HG03558 (cell line): ENCODE results near the gene ESR2.
"Not testable (repeated sequence)": the region's sequence is repeated elsewhere in the genome, so short reads cannot be mapped to it uniquely, and the experiment has no call there.

Experiments used
- ATAC-seq: cut with Tn5 transposase; IDR thresholded peaks from one replicate; pipeline ENCODE4 v1.9.1; 2021; ENCODE audit warnings: moderate number of reproducible peaks; ENCODE audit not compliant: unreplicated experiment; ENCODE audit errors: extremely low read depth

ESR2 gene

GRCh38 chr14:64201921-64202545 is 92.1 kb downstream of the ESR2 start:
- ATAC-seq: no peak

- no peak for ATAC-seq
These were observed 92.9 kb downstream of the ESR2 start for GRCh38 chr14:64201296-64201695.

DNA sequence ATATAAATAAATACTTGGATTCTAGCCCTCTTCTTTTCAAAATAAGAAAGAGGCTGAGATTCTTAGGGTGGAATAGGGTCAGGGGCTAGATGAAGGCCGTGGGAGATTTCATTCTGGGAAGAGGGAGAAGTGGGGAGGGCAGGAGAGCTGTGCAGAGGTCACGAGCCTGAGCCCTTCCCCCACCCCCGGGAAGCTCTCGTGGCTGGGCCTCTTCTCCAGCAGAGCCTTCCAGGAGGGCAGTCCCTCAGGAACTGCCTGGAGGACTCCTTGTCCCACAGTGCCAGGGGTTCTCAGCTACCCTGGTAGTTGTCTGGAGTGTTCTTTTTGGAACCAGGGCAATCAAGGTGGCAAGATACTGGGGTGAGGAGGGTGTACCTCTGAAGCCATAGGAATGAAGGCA is 94.0 kb downstream of the ESR2 start:
- ATAC-seq: no peak

DNA sequence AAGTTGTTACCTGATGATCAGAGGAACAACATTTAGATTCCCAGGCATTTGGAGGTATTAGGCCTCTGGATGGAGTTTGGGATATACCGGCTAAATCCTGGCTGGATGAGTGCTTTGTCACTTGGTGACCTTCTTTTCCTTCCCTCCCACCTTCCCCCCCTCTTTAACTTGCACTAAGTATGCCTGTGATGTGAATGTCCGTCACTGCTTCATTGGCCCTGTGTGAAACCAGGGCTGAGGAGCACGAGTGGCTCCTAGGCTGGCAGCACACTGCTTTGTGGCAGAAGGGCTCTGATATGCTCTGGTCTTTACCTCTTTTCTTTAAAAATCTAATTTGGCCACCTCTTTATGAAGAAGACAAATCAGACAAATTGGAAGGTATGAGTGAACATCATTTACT is 95.7 kb downstream of the ESR2 start:
- ATAC-seq: no peak

GRCh38 chr14:64197996-64198395 is 96.2 kb downstream of the ESR2 start:
- ATAC-seq: no peak

DNA sequence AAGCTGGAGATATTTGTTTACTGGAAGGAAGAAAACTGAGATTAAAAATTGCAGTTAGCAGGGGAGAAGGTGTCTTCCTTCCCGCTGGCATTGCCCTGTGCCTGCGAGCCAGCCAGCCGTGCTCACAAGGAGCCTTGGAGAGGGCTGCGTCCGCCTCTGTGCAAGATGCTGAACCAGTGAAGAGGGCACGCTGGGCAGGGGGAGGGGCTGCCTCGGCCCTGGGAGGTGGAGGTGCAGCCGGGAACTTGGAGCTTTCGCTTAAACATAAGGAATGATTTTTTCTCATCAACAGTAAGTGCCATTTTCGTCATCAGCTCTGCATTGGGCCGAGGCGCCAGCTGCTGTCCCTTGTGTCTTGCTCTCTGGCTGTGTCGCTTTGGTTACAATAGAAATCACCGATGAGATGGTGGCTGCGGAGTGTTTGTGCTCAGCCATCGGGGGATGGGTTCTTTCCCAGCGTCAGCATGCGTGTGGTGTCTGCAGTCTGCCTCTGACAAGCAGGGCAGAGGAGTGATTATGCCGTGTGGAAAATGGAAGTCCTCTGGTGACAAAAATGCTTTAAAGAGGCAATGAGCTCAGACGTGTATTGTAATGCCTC is 97.3 kb downstream of the ESR2 start:
- no peak for ATAC-seq

- ATAC-seq: no peak
These were observed 98.1 kb downstream of the ESR2 start for GRCh38 chr14:64196056-64196455.

GRCh38 chr14:64195199-64195598 is 99.0 kb downstream of the ESR2 start:
- ATAC-seq: no peak

DNA sequence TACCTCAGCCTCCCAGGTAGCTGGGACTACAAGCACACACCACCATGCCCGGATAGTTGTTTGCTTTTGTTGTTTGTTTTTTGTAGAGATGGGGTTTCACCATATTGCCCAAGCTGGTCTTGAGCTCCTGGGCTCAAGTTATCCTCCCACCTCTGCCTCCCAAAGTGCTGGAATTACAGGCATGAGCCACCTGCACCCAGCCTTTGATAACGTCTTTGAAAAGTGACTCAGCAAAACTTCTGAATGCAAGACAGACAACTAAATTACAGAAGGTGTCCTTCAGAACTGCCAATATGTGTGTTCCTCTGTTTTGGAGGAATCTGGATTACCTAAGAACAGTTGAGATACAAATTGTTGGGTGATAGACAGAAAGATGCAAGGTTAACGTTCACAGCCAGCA is 99.8 kb downstream of the ESR2 start:
- no peak for ATAC-seq

DNA sequence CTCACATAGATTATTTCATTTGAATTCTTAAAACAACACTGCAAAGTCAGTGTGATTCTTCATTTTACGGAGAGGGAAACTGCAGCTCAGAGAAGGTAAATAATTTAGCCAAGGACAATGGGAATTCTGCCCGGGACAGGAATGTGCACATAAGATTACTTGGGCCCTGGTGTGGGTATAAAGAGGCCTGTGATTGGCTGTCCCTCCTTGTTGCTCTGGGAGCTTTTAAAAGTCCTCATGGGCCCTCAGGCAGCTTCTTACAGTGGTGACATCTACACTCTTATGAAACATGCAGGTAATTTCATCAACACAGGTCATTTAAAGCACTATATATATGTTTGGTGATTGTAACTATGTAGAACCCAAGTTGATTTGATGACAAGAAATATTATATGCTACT is 100.3 kb downstream of the ESR2 start:
- ATAC-seq: no peak

DNA sequence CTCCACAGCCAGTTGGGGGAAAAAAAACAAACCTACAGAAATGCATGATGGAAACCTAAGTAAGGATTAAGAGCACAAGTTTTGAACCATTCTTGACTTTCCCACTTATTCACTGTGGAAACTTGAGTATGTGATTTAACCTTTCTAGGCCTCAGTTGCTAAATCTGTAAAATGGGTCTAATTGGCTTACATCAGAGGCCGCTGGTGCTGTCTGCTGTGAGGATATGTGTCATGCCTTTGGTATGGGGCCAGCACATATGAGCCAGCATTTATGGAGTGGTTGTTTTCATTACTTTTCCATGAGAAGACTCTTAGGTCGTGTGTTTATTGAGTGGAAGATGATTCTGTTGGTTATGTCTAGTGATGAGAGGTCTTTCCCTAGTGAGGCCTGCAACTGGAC is 102.4 kb downstream of the ESR2 start:
- no peak for ATAC-seq

- ATAC-seq: no peak
These were observed 103.1 kb downstream of the ESR2 start for GRCh38 chr14:64190974-64191502.

GRCh38 chr14:64187331-64187730 is 106.8 kb downstream of the ESR2 start:
- ATAC-seq: no peak

DNA sequence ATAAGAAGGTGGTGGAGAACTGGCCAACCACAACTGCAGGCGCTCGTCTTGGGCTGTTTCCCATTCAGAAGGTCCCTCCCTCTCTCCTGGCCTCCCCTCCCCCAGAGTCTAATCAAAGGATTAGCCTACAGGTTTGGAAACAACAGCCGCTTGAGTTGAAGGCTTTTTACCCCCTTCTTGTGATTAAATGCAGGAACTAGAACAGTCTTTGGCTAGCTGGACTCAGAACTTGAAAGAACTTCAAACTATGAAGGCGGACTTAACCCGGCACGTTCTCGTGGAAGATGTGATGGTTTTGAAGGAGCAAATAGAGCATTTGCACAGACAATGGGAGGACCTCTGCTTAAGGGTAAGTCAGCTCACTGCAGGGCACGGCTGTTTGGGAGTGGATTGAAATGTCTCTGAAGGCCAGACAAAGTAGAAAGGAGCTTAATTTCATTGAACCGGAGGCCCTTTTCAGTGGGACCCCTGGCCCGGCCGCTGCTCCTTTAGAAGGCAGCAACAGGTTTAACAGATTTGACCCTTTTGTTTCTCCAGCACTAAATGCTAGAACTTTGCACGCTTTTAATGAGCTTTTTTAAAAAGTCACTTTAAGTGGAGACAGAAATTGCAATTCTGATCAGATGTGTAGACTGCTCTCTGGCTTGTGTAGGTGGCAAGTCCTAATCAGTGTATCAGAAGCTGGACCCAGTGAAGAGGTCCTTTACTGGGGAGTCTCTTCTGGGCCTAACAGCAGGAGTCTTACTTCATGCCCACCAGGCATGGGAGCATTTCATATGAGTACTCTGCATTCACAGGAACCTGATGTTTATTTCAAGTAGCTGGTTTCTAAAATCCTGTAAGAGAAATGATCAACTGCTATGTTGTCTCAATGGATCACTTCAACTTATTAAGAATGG is 107.7 kb downstream of the ESR2 start:
- no peak for ATAC-seq

DNA sequence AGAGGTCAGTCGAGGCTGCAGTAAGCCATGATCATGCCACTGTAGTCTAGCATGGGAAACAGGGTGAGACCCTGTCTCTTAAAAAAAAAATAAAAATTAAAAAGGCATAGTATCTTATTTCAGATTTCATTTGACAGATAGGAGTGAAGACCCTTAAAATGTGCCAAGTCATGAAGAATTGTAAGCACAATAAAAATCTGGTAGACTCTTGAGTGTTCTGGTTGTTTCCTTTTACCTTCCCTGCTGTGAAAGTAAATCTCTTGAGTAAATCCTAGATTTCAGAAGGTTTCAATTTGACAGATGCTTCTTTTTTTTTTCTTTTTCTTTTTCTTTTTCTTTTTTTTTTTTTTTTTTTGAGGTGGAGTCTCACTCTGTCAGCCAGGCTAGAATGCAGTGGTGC is 109.0 kb downstream of the ESR2 start:
- no peak for ATAC-seq

DNA sequence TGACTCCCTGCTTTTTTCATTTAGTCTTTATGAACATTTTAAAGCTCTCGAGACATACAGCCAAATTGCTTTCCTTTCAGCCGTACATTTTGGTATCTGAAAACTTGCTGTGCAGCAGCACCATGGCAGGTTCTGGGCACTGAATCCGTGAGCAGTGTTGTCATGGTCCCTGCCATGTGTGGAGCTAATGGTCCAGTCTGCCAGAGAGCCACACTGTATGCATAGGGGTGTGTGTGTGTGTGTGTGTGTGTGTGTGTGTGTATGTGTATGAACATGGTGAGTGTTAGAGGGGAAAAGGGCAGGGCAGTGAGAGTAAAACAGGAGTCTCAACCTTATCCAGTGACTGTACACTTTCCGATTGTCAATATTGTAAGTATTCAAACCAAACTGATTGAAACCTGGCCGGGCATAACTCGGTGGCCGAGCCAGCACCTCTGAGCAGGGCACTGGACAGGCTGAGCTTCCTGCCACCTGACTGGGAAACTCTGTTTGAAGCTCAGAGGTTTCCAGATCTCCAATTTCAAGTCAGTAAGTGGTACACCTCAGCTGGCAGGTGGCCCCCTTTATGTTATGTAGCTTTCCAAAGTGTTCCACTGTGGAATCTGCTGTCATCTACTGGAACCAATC is 110.0 kb downstream of the ESR2 start:
- no peak for ATAC-seq

- ATAC-seq: not testable (repeated sequence)
These were observed 111.3 kb downstream of the ESR2 start for GRCh38 chr14:64182908-64183307.

DNA sequence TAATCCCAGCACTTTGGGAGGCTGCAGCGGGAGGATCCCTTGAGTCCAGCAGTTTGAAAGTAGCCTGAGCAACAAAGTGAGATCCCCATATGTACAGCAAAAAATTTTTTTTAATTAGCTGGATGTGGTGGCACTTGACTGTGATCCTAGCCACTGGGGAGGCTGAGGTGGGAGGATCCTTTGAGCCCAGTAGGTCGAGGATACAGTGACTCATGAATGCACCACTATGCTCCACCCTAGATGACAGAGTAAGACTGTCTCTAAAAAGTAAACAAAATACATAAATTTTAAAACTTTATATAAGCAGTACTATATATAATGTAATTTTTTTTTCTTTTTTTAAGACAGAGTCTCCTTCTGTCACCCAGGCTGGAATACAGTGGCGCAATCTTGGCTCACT is 115.4 kb downstream of the ESR2 start:
- no peak for ATAC-seq

DNA sequence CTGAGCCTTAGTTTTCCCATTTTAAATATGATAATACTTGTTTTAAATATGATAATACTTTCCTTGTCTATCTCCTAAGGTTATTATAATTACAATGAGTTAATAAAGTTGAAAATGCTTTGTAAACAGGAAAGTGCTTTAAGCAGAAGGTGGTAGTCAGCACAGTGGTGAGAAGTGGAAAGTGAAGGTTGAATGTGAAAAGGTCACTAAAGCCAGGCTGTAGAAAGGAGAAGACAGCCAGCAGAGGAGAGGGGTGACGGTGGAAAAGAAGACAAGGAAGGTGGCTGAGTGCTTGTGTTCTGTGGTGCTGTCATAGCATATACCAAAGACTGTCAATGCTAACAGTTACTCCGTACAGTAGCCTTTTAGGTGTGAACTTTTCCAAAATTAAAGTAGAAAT is 117.8 kb downstream of the ESR2 start:
- ATAC-seq: no peak

DNA sequence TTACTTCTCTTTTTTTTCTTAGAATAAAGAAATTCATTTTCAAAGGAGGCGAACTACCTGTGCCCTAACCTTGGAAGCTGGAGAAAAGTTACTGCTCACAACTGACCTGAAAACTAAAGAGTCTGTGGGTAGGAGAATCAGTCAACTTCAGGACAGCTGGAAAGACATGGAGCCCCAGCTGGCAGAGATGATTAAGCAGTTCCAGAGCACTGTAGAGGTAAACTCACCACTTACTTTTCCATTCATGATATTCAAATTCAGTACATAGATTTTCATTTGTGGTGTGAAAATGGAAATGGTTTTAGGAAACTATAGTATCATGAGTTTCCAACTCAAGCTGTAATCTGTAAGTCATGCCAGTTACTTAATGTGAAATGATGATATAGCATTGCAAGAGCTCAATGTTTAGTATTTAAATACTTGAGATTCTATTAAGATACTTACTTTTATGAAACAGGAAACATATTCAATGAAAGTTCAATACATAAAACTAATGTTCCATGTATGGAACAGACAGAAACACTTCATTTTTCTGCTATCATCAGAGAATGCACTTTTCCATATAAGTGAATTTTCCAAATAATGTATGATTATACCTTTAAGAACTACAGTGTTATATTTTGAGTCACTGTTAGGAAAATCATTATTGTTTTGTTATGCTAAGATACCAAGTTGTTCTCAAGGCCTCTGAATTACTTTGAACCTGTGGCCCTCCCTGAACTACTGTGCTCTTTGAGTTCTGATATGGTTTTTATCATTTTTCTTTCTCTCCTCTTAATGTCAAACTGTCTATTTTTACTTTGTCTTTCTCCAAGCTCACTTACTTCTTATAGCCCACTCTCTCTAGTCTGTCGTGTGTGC is 119.0 kb downstream of the ESR2 start:
- no peak for ATAC-seq
